ENCODE measurements around the gene RFXANK. TPM values are rescaled to one million over a fixed set of nuclear protein-coding genes. Genes with fewer than 3 reads are reported as not detected.

RFXANK gene
- total RNA-seq, 1 donor from 2014 or later = 61.6 TPM

- DNase-seq (ENCODE audit: extremely low spot score in 2 of 2) = no peak
- Histone ChIP-seq H3K4me3 (no peak overlapping the region), H3K27ac (no peak overlapping the region), H3K4me1 (peaks cover 2% of the 10 kb centered on the region), H3K27me3 (no peaks in the 10 kb centered on the region), H3K9me3 (peaks cover 5% of the 10 kb centered on the region), H3K36me3 (peaks cover 0 to 26% of the 10 kb centered on the region in 2 donors)
- TF ChIP-seq POLR2AphosphoS5 (IDR thresholded peaks at IDR 0.05; ENCODE audit: insufficient read depth in 1 of 2, low read depth in 1 of 2) = no peak
- no peak for TF ChIP-seq CTCF (IDR thresholded peaks at IDR 0.05)
- TF ChIP-seq POLR2A (IDR thresholded peaks at IDR 0.05) = no peak
- intact Hi-C loops (cut with DNase I) = no loop called here
These were observed 15.1 kb upstream of the RFXANK start for GRCh38 chr19:19176950-19177349.

- no peak for DNase-seq (ENCODE audit: extremely low spot score in 2 of 2)
- no peaks in the 10 kb centered on the region for H3K4me1 ChIP-seq
- H3K27ac ChIP-seq = no peak overlapping the region
- H3K27me3 ChIP-seq = no peaks in the 10 kb centered on the region
- peaks cover 5% of the 10 kb centered on the region for H3K9me3 ChIP-seq
- H3K4me3 ChIP-seq = no peak overlapping the region
- TF ChIP-seq CTCF (IDR thresholded peaks at IDR 0.05) (no peak), POLR2A (IDR thresholded peaks at IDR 0.05) (no peak), POLR2AphosphoS5 (IDR thresholded peaks at IDR 0.05; ENCODE audit: insufficient read depth in 1 of 2, low read depth in 1 of 2) (no peak)
- H3K36me3 ChIP-seq = peaks cover 0 to 31% of the 10 kb centered on the region in 2 donors
- intact Hi-C loops (cut with DNase I) = no loop called here
These were observed 12.3 kb upstream of the RFXANK start for GRCh38 chr19:19179548-19180441.

- intact Hi-C loops (cut with DNase I) = no loop called here
- no peak for DNase-seq (ENCODE audit: extremely low spot score in 2 of 2)
- no peak overlapping the region for H3K27ac ChIP-seq
- no peak overlapping the region for H3K4me3 ChIP-seq
- H3K4me1 ChIP-seq = no peaks in the 10 kb centered on the region
- peaks cover 5% of the 10 kb centered on the region for H3K9me3 ChIP-seq
- no peaks in the 10 kb centered on the region for H3K27me3 ChIP-seq
- peaks cover 0 to 34% of the 10 kb centered on the region in 2 donors for H3K36me3 ChIP-seq
- TF ChIP-seq POLR2A (IDR thresholded peaks at IDR 0.05) (no peak), POLR2AphosphoS5 (IDR thresholded peaks at IDR 0.05; ENCODE audit: insufficient read depth in 1 of 2, low read depth in 1 of 2) (no peak), CTCF (IDR thresholded peaks at IDR 0.05) (no peak)
These were observed 10.5 kb upstream of the RFXANK start for GRCh38 chr19:19181488-19181998.

- no peak overlapping the region for H3K4me3 ChIP-seq
- no peak for TF ChIP-seq POLR2AphosphoS5 (IDR thresholded peaks at IDR 0.05; ENCODE audit: insufficient read depth in 1 of 2, low read depth in 1 of 2)
- TF ChIP-seq CTCF (IDR thresholded peaks at IDR 0.05) = no peak
- TF ChIP-seq POLR2A (IDR thresholded peaks at IDR 0.05) = no peak
- H3K36me3 ChIP-seq = peaks cover 0 to 19% of the 10 kb centered on the region in 2 donors
These were observed 6.0 kb upstream of the RFXANK start for GRCh38 chr19:19185853-19186740.

More at GRCh38 chr19:19185853-19186740, 6.0 kb upstream of the RFXANK start:
- Histone ChIP-seq H3K27ac (no peak overlapping the region), H3K27me3 (no peaks in the 10 kb centered on the region), H3K9me3 (no peaks in the 10 kb centered on the region), H3K4me1 (peaks cover 29% of the 10 kb centered on the region)
- intact Hi-C loops (cut with DNase I) = no loop called here
- no peak for DNase-seq (ENCODE audit: extremely low spot score in 2 of 2)

All from vagina (tissue), 2 donors.